ENCODE data around the gene DIP2C. TPM values are rescaled to one million over a fixed set of nuclear protein-coding genes. Genes with fewer than 3 reads are reported as not detected.

Gene DIP2C
- total RNA-seq, 2 experiments from 2014 or later: 0.62 to 0.80 TPM

DNA sequence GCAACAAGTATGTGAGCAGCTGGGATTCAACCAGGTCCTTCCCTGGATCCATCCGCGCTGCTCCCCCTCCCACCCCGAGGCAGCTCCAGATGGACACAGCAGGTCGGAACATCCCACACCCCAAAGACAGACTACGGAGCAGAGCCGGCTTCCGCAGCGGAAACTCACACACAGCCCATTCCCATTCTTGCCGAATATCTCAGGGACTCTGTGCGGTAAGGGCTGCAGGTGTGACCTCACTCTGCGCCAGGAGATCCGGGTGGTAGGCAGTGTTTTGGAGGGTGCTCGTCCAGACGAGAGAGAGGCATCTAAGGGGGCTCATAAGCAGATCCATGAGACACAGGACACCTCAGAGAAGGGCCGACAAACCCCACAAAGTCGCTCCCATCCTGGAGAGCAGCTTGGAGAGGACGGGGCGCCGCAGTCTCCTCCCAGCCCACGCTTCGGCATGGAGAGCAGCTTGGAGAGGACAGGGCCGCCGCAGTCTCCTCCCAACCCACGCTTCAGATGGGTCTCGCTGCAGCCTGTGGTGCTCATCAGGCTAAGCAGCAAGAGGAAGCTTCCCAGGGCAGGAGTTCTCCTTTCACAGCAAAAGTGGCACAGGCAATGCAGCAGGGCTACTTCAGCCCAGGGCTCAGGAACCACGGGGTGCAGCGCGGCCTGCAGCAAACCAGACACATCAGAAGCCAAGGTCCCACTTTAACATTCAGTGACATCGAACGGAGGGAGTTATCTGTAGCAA is 179.9 kb downstream of the DIP2C start:
- H3K27ac Mint-ChIP-seq: no peak overlapping the region
- H3K36me3 Mint-ChIP-seq: no peaks in the 10 kb centered on the region
- POLR2A ChIA-PET: no interaction called here
- no peak for DNase-seq
- CTCF ChIA-PET: interaction anchor here (1.0 kb wide), 1 partner anchor 26 kb away, joined by 3 read pairs; no protein-coding TSS in a partner anchor
- H3K9me3 Mint-ChIP-seq: no peaks in the 10 kb centered on the region
- H3K27me3 Mint-ChIP-seq: peaks cover 3% of the 10 kb centered on the region
- intact Hi-C loops (cut with micrococcal nuclease): no loop called here
- no peak overlapping the region for H3K4me3 Mint-ChIP-seq
- H3K4me1 Mint-ChIP-seq (ENCODE audit: low read depth): peaks cover 11% of the 10 kb centered on the region

DNA sequence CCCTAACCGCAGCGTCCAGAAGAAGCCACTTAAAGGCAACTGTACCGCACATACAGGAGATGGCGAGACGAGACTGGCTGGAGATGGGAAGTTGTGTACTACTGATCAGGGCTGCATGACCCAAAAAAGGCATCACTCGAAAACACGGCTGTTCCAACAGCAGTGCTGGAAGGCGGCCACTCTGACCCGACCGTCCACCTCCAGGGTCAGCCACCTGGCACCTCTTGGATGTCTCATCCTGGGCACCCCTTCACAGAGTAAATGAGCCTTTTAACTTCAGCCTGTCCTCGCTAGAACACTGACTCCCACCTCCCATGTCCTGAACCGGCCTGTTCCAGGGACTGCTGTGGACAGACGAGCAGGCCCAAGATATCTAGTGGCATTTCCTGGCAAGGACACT is 180.7 kb downstream of the DIP2C start:
- Mint-ChIP-seq H3K4me1 (ENCODE audit: low read depth) (peaks cover 11% of the 10 kb centered on the region), H3K36me3 (no peaks in the 10 kb centered on the region), H3K27me3 (peaks cover 3% of the 10 kb centered on the region), H3K4me3 (no peak overlapping the region), H3K27ac (no peak overlapping the region), H3K9me3 (no peaks in the 10 kb centered on the region)
- intact Hi-C loops (cut with micrococcal nuclease): no loop called here
- no peak for DNase-seq
- ChIA-PET POLR2A (no interaction called here), CTCF (interaction anchor here (0.9 kb wide), 1 partner anchor 301 kb away, joined by 3 read pairs; no protein-coding TSS in a partner anchor)

DNA sequence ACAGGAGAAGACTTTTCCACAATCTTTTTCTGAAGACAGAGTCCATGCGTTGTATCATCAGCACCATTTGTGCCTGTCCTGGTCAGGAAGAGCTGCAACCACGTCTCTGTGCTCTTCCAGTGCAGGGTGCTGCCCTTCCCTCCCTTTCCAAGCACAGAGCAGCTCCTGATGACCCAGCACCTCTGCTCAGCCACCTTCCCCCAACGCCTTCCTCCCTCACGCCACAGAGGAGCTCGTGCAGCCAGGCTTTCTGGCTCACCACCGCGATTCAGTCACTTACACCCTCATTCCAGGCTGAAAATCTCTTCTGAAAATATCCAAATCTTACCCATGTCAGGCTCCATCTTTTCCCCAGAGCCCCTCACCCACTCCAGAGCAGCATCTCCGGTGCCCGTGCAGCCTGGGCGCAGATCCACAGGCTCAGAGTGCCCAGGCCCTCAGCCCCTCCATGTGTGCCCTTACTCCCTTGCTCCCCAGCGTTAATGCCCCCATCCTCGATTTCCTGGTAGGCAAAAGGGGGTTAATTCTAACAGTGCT is 181.5 kb downstream of the DIP2C start:
- no peaks in the 10 kb centered on the region for H3K36me3 Mint-ChIP-seq
- no peak overlapping the region for H3K4me3 Mint-ChIP-seq
- no peak overlapping the region for H3K27ac Mint-ChIP-seq
- no peaks in the 10 kb centered on the region for H3K9me3 Mint-ChIP-seq
- peaks cover 5% of the 10 kb centered on the region for H3K27me3 Mint-ChIP-seq
- ChIA-PET POLR2A (no interaction called here), CTCF (interaction anchor here (0.7 to 0.9 kb wide), 2 partner anchors 302 to 1629 kb away, joined by 3 read pairs; no protein-coding TSS in a partner anchor)
- intact Hi-C loops (cut with micrococcal nuclease): no loop called here
- no peak for DNase-seq
- peaks cover 7% of the 10 kb centered on the region for H3K4me1 Mint-ChIP-seq (ENCODE audit: low read depth)

DNA sequence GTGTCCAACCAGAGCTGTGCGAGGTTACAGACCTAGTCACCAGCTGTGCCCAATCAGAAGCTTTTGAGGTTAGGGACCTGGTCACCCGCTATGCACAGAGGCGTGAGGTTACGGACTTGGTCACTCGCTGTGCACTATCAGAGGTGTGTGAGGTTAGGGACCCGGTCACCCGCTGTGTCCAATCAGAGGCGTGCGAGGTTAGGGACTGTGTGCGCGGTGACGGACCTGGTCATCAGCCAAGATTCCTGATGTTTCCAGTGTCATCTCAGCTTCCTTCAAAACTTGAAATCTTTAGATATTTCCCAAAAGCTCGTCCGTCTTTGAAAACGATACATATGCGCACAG is 182.1 kb downstream of the DIP2C start:
- Mint-ChIP-seq H3K27ac (no peak overlapping the region), H3K4me1 (ENCODE audit: low read depth) (peaks cover 11% of the 10 kb centered on the region), H3K9me3 (no peaks in the 10 kb centered on the region), H3K36me3 (no peaks in the 10 kb centered on the region), H3K4me3 (no peak overlapping the region), H3K27me3 (peaks cover 10% of the 10 kb centered on the region)
- no peak for DNase-seq
- ChIA-PET POLR2A (no interaction called here), CTCF (interaction anchor here (0.7 kb wide), 1 partner anchor 1629 kb away, joined by 3 read pairs; no protein-coding TSS in a partner anchor)
- intact Hi-C loops (cut with micrococcal nuclease): no loop called here

DNA sequence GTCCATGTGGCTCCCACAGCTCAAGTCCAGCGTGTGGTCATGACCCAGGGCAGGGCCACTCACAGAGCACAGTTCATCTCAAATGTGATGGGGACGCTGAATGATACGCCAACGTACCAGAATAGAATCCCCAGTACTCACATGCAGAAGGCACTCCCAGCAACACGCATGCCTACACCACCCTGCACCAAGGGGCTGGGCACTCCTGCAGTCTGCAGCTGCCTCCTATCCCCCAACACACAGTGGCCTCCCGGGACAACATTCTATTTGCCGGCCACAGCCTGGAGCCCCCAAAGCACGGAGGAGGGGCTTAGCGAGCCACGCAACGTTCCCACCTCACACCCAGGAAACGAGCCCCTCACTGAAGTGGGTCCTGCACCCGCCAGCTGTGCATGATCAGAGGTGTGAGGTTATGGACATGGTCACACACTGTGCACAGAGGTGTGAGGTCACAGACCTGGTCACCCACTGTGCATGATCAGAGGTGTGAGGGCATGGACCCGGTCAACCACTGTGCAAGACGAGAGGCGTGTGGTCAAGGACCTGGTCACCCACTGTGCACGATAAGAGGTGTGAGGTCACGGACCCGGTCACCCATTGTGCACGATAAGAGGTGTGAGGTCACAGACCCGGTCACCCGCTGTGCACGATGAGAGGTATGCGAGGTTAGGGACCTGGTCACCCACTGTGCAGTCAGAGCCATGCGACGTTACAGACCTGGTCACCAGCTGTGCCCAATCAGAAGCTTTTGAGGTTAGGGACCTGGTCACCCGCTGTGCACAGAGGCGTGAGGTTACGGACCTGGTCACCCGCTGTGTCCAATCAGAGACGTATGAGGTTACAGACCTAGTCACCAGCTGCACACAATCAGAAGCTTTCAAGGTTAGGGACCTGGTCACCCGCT is 182.8 kb downstream of the DIP2C start:
- Mint-ChIP-seq H3K36me3 (no peaks in the 10 kb centered on the region), H3K9me3 (no peaks in the 10 kb centered on the region), H3K4me1 (ENCODE audit: low read depth) (peaks cover 15% of the 10 kb centered on the region), H3K27me3 (peaks cover 11% of the 10 kb centered on the region), H3K27ac (no peak overlapping the region), H3K4me3 (no peak overlapping the region)
- intact Hi-C loops (cut with micrococcal nuclease): no loop called here
- no peak for DNase-seq
- CTCF ChIA-PET: no interaction called here
- POLR2A ChIA-PET: no interaction called here

DNA sequence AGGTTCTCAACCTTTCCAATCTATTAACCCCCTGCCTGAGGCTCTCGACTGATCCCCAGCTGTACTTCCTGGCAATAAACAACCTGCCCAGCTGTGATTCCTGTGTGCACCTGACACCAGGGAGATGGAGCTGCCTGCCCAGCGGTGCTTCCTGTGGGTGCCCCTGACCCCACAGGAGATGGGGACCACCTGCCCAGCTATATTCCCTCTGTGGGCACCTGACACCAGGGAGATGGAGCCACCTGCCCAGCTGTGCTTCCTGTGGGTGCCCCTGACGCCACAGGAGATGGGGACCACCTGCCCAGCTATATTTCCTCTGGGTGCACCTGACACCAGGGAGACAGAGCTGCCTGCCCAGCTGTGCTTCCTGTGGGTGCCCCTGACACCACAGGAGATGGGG is 184.0 kb downstream of the DIP2C start:
- Mint-ChIP-seq H3K9me3 (no peaks in the 10 kb centered on the region), H3K4me1 (ENCODE audit: low read depth) (peaks cover 20% of the 10 kb centered on the region), H3K4me3 (no peak overlapping the region), H3K27ac (no peak overlapping the region), H3K27me3 (peaks cover 11% of the 10 kb centered on the region), H3K36me3 (no peaks in the 10 kb centered on the region)
- DNase-seq: no peak
- ChIA-PET POLR2A (no interaction called here), CTCF (no interaction called here)
- intact Hi-C loops (cut with micrococcal nuclease): no loop called here

DNA sequence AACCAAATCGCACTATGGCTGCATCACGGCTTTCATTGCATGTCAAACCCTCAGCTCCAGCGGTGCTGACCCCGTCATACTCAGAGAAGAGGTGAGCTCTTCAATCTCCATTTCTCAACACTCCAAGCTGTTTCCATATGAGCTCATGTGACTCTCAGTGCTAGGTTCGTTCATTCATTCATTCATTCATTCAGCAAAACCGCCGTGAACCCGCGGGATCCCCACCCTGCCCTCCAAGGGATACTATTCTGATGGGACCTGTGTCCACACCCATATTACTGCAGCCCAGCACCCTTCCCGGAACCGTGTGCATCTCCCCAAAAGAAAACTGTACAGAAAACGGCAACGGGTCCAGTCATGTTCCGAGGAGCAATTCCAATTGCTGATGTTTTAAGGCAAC is 184.7 kb downstream of the DIP2C start:
- Mint-ChIP-seq H3K9me3 (no peaks in the 10 kb centered on the region), H3K4me3 (no peak overlapping the region), H3K36me3 (no peaks in the 10 kb centered on the region), H3K27ac (no peak overlapping the region), H3K4me1 (ENCODE audit: low read depth) (peaks cover 22% of the 10 kb centered on the region), H3K27me3 (peaks cover 11% of the 10 kb centered on the region)
- DNase-seq: no peak
- ChIA-PET POLR2A (interaction anchor here (0.6 kb wide), 1 partner anchor 551 kb away, joined by 4 read pairs; the partner anchor contains the start of gene WDR37), CTCF (no interaction called here)
- intact Hi-C loops (cut with micrococcal nuclease): no loop called here

DNA sequence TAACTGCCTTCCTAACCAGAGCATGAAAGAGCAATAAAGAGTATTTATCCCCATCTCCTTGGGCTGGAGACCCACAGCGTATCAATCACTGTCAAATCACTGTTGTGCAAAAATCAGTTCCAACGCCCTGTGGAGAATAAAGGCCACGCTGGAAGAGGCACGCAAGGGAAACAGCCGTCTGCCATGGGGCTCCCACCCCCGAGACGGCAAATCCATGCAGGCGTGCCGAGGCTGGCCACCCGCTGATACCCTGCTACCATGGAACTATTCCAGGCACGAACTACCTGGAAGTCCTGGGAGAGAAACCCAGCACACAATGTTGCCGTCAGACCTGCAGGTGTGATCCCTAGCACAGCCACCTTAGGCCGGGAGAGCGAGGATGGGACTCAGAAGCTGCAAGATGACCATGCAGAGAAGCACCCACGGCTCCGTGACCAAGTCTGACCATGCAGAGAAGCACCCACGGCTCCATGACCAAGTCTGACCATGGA is 185.3 kb downstream of the DIP2C start:
- no peak for DNase-seq
- no peaks in the 10 kb centered on the region for H3K36me3 Mint-ChIP-seq
- POLR2A ChIA-PET: interaction anchor here (0.6 kb wide), 1 partner anchor 552 kb away, joined by 4 read pairs; the partner anchor contains the start of gene WDR37
- H3K9me3 Mint-ChIP-seq: no peaks in the 10 kb centered on the region
- H3K4me1 Mint-ChIP-seq (ENCODE audit: low read depth): peaks cover 22% of the 10 kb centered on the region
- no peak overlapping the region for H3K27ac Mint-ChIP-seq
- CTCF ChIA-PET: no interaction called here
- H3K27me3 Mint-ChIP-seq: peaks cover 11% of the 10 kb centered on the region
- intact Hi-C loops (cut with micrococcal nuclease): no loop called here
- no peak overlapping the region for H3K4me3 Mint-ChIP-seq

DNA sequence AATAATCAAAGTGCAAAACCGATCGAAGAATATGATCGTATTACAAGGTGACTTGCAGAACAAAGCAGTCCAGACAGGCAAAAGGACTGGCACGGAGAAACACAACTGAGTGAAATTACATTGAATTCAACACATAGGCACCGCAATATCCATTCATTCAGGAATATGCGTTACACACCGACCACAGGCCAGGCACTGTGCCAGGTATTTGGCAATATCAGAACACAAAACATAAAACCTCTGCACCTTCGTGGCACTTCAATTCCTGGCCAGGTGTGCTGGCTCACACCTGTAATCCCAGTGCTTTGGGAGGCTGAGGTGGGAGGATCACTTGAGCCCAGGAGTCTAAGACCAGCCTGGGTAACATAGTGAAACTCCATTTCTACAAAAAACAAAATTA is 187.9 kb downstream of the DIP2C start:
- Mint-ChIP-seq H3K4me3 (no peak overlapping the region), H3K27me3 (peaks cover 11% of the 10 kb centered on the region), H3K27ac (no peak overlapping the region), H3K4me1 (ENCODE audit: low read depth) (peaks cover 22% of the 10 kb centered on the region), H3K9me3 (no peaks in the 10 kb centered on the region), H3K36me3 (no peaks in the 10 kb centered on the region)
- DNase-seq: no peak
- intact Hi-C loops (cut with micrococcal nuclease): no loop called here
- ChIA-PET CTCF (interaction anchor here (1.2 kb wide), 1 partner anchor 9 kb away, joined by 6 read pairs; no protein-coding TSS in a partner anchor), POLR2A (no interaction called here)

DNA sequence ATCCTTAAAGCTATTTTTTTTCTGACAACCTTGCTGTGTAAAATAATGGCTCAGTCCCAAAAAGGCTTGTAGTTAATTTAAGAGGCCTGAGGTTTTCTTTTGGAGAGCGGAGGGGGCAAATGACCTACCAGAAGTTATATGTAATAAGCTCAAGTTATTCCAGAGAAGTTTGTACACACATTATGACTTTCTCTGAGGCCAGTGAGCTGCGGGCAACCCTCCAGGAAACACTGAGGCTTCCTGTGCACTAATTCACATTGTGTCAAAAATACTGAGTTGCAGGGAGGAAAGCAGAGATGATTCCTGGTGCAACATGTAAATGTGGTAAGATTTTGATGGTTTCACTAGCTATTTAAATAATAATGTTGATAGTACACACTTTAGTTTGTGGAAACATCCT is 188.6 kb downstream of the DIP2C start:
- Mint-ChIP-seq H3K27me3 (peaks cover 11% of the 10 kb centered on the region), H3K9me3 (no peaks in the 10 kb centered on the region), H3K27ac (no peak overlapping the region), H3K4me3 (no peak overlapping the region), H3K4me1 (ENCODE audit: low read depth) (peaks cover 22% of the 10 kb centered on the region), H3K36me3 (no peaks in the 10 kb centered on the region)
- CTCF ChIA-PET: interaction anchor here (1.2 kb wide), 1 partner anchor 10 kb away, joined by 6 read pairs; no protein-coding TSS in a partner anchor
- no peak for DNase-seq
- intact Hi-C loops (cut with micrococcal nuclease): no loop called here
- POLR2A ChIA-PET: no interaction called here

DNA sequence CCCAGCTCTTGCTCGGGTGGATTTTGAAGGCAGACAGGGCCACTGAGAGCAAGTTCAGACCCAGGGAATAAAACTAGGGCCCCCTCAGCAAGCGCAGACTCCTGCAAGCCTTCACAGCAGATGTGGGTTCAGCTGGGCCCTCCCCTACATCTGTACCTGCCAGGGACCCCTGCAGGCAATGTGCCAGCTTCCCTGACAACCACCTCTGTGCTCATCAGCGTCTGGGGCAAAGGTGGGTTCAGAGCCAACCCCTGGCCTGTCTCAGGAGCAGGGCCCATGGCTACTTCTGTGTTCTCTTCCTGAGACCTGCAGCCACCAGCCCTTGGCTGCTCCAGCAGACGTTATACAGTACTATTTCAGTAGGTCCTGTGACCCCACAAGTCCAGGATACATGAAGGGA is 189.5 kb downstream of the DIP2C start:
- Mint-ChIP-seq H3K27ac (no peak overlapping the region), H3K4me3 (no peak overlapping the region), H3K4me1 (ENCODE audit: low read depth) (peaks cover 22% of the 10 kb centered on the region), H3K9me3 (no peaks in the 10 kb centered on the region), H3K27me3 (peaks cover 10% of the 10 kb centered on the region), H3K36me3 (no peaks in the 10 kb centered on the region)
- ChIA-PET CTCF (no interaction called here), POLR2A (no interaction called here)
- DNase-seq: no peak
- intact Hi-C loops (cut with micrococcal nuclease): no loop called here

DNA sequence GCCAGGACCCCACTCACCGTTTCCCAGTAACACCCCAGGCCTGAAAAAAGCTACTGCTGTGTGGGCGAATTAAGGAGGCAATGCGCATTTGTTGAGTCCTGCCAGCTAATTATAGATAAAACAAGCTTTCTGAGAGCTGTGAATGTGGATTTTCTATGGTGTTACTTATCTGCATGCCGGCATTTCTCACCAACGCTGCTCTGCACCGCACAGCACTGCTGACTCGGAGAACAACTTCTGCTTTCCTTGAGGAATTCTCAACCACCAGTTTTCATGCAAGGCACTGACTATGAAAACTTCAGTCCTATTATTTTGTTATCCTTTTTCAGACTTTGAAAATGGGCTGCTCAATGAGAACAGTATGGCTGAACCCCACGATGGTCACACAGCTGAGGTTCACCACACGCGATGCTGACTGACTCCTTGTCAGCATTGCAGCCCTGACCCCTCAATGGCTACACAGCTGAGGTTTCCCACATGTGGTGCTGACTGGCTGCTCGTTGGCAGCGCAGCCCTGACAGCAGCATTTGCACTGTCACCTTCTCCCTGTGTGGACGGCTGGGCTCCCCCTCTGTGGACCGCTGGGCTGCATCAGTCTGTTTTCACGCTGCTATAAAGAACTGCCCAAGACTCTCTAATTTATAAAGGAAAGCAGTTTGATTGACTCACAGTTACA is 190.6 kb downstream of the DIP2C start:
- Mint-ChIP-seq H3K36me3 (no peaks in the 10 kb centered on the region), H3K4me3 (no peak overlapping the region), H3K27me3 (peaks cover 8% of the 10 kb centered on the region), H3K27ac (no peak overlapping the region), H3K4me1 (ENCODE audit: low read depth) (peaks cover 22% of the 10 kb centered on the region), H3K9me3 (no peaks in the 10 kb centered on the region)
- intact Hi-C loops (cut with micrococcal nuclease): no loop called here
- DNase-seq: no peak
- CTCF ChIA-PET: no interaction called here
- POLR2A ChIA-PET: no interaction called here
